Measurements from ENCODE around the gene LRRC8D.

DNA sequence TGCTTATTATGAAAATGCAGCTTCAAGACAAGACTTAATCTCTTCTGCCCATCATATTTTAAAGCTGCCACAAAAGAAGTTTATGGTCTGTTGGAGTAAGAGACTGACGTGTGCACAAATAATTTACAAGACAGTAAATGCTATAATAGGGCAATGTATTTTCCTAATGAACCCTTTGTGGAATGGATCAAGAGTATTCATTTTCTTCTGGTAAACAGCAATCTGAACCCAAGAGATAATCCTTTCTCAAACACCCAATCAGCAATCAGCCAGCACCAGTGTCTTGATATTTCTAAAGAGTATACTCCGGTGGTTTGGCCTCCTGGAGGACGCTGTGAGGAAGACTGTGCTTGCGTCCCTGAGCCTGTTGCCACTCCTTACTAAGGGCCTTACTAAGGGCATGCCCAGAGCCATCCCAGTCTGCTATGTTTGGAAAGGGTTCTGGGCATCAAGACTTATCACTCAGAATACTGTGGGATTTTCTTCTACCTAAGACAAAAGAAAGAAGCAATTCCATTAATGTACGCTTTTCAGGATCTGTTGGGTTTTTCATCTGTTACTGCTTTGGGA lies 48.8 kb upstream of the LRRC8D start:
- TF ChIP-seq CTCF (conservative IDR thresholded peaks at IDR 0.05): no peak
- TF ChIP-seq ZFX (IDR thresholded peaks at IDR 0.05): no peak
